NK-92 (cell line): Measurements from ENCODE around the gene LIF.

Experiments
- DNase-seq: peaks from one replicate; lab custom pipeline; 2025; ENCODE audit not compliant: unreplicated experiment; lab: John Stamatoyannopoulos, UW

LIF gene

DNA sequence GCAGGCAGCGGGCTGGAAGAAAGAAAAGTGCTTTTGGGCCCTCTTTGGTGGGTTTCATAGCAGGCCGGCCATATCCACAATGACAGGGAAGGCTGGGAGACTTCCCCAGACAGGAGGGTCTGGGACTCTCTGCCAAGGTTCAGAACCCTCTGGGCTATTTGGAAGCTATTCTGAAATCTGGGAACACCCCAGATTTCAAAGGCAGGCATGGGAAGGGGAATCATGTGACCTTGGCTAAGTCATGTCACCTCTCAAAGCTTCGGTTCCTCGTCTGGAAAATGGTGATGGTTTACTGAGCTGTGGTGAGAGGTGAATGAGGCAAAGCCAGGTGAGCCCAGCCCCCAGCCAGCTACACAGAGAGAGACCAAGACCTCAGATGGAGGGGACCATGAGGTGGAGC is 38.1 kb upstream of the LIF start:
- DNase-seq: no peak

DNA sequence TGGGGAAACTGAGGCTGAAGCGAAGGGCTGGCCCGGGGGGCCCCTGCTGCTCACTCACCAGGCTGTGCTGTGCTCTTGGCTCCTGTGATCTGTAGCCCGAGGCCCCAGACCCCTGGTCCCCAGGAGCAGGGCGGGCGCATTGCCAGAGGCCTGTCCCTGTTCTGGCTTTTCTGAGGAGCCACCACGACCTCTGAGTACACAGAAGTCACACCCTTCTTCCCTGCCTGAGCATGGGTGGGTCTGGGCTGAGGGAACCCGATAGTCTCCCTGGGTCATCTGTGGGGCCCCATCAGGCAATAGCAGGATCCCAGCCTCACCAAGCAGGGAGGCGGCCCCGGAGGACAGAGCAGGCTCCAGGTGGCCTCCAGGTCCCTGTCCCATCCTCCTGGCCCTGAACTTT is 37.6 kb upstream of the LIF start:
- DNase-seq: no peak

DNA sequence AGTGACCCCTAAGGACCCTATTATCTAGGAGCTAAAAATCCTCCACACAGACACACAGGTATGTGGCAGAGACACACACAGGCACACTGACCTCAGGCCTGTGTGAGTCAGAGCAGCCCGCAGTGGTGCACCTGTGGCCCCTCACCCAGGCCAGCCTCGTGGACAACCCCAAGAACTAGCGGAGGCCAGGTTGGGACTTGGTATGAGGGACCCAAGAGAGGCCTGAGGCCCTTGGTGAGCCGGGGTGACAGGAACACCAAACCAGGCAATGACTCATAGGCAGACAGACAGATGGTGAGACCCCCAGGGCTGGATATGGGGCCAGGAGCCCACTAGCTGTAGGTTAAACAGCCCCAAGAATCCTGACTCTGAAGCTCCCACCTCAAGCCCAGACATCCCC is 36.8 kb upstream of the LIF start:
- no peak for DNase-seq

DNA sequence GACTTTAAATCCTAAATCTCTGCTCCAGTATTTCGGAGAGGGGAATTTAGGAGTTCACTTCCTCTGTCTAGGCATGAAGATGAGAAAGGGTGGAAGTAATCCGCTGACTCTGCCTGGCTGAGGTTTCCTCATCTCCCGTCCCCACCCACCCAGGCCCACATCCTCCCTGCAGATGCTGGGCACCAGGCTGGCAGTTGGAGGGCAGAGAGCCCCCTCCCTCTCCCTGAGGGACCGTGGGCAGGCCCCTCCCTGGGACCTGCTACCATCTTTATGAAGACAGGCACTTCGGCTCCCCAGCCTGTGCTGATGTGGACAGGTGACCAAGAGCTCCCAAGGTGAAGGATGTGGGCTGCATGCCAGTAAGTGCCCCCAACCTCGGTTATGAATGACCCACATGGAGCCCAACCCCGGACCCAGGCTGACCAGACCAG is 36.1 kb upstream of the LIF start:
- DNase-seq: no peak

DNA sequence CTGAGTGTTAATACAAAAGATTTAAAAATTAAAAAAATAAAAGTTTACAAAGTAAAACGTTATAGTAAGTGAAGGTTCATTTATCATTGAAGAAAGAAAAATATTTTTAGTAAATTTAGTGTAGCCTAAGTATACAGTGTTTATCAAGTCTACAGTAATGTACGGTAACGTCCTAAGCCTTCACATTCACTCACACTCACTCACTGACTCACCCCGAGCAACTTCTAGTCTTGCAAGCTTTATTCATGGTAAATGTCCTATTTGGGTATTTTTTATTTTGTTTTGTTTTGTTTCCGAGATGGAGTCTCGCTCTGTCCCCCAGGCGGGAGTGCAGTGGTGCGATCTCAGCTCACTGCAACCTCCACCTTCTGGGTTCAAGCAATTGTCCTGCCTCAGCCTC is 33.9 kb upstream of the LIF start:
- DNase-seq: no peak

DNA sequence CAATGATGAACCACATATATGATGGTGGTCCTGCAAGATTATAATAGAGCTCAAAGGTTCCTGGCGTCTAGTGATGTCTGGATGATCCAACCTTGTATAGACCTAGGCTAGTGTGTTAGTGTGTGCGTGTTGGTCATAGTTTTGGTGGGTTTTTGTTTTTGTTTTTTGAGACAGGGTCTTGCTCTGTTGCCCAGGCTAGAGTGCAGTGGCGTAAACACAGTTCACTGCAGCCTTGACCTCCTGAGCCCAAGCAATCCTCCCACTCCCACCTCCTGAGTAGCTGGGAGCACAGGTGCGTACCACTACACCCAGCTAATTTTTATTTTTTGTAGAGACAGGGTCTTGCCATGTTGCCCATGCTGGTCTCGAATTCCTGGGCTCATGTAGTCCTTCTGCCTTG is 33.4 kb upstream of the LIF start:
- no peak for DNase-seq

DNA sequence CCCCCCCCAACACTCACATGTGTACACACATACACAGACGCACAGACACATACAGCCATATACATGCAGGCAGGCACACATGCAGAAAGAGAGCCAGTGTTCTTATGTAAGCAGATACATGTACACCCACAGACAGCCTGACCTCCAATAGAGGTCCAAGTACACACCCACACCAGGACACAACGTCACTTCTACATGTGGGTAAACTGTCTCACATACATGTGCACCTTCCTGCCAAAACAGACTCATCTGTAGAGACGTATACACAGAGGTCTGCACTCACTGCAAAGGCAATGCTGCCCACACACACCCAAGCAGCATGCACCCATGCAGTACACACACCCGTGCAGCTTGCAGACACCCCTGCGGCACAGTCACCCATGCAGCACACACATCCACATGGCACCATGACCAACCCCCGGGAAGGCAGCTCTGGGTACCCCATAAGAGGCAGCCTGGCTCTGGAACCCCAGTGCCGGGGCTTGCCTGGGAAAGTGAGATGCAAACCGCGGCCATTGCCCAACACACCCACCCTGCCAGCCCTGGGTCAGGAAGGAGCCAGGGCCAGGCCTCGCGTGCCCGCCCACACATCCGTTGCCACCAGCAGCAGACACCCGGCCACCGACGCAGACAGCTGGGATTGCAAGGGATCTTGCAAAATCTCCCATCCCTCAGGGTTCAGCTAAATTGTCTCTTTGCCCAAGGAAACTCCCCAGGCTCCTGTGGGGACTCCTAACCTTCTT is 32.7 kb upstream of the LIF start:
- no peak for DNase-seq

DNA sequence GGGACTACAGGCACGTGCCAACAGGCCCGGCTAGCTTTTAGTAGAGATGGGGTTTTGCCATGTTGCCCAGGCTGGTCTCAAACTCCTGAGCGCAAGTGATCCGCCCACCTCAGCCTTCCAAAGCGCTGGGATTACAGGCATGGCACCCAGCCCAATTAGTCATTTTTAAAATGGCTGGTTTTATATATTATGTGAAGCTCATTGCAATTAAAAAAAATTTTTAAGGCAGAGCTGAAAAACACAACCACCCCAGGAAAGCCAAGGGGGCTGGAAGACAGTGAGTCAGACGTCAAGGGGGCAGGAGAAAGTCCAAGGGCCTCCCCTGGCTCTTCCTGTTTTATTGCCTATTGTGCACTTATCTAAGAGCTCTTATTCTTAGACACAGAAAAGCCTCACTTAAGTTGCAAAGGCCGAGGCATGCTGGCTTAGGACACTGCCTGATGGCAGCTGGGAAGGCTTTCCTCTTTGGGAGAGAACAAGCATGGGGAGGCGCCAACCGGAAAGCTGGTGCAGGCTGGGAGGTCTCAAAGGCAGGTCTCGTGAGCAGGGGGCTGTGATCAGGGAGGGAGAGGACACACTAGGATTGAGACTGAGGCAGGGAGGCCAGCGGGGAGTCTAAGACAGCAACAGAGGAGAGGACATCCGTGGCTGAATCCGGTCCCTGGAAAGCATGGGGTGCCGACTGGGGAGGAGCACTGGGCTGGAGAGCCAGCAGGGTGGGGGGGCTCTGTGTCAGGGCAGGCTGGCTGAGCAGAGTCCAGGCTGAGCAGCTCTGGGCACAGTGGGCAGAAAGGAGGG is 31.2 kb upstream of the LIF start:
- no peak for DNase-seq

DNA sequence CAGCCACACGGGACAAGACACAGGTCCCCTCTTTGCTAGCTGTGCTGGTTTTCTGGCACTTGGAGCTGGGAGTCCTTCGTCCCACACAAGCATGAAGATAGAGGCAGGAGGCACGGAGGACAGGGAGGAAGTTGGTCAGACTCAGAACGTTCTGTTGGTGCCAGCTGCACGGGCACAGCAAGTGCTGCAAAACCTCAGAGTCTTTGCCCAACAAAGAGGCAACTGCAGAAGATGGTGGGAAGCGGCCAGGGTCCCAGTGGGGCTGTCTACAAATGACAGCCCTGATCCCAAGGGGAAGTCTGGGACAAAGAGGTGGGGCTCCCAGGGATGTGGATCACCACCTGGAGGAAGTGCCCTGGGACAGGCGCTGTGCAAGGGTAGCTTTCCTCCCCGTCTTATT is 29.5 kb upstream of the LIF start:
- no peak for DNase-seq

DNA sequence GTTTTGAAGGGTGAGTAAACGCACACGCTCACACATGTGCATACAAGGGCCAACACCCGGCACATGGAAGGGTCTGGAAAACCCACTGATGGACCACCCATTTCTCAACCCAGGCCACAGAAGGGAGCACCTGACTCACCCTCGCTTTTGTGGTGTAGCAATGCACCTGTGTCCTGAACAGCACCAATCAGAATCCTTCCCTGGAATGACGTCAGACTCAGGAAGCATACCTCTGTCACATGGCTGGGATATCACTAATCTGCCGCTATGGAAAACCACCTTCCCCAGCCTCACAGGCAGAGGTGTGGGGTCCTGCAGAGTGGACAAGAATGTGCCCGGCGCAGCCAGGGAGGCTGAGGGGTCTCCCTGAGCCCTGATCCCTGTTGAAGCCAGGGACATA is 29.1 kb upstream of the LIF start:
- no peak for DNase-seq

DNA sequence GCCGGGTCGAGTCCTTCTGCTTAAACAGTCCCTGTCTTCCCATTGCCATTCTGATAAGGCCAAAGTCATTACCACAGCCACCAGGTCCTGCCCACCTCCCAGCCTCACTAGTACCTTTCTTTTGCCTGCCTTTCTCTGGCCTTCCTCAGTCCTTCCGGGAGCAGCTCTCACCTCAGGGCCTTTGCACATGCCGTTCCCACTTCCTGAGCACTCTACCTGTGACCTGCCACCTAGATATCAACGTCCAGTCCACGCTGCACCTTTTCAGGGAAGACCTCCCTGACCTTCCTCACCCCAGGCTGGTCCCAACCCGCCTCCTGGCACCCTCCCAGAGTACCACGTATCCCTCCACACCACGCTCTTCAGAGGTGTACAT is 27.9 kb upstream of the LIF start:
- DNase-seq: no peak

DNA sequence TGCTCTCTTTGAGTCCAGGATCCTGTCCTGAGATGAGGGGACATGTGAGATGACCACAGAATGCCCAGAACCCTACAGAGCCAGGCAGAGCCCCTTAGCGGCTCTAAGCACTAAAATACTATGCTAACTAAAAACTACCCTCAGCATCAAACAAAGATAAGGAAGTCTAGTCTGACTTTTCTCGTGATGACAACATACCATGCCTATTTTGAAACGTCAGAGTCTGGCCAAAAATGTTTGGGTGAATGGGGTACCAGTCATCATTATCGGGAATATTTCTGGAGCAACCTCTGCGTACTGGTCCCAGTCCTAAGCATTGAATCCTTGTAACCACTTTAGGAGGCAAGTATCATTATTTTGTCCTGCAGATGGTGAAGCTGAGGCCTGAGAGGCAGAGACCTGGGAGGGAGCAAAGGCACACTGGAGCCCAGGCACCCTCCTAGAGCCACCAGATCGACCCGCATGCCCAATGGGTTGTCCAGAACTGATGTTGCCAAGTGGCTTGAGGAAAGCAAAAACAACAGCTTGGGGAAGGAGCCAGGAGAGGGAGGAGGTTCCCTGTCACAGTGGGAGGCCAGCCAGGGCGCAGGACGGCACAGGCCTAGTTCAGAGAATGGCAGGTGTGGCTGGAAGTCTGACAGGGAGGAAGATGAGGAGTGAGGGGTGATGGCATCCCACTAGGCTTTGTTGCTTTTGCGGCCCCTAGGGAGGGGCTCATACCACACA is 27.3 kb upstream of the LIF start:
- DNase-seq: no peak

DNA sequence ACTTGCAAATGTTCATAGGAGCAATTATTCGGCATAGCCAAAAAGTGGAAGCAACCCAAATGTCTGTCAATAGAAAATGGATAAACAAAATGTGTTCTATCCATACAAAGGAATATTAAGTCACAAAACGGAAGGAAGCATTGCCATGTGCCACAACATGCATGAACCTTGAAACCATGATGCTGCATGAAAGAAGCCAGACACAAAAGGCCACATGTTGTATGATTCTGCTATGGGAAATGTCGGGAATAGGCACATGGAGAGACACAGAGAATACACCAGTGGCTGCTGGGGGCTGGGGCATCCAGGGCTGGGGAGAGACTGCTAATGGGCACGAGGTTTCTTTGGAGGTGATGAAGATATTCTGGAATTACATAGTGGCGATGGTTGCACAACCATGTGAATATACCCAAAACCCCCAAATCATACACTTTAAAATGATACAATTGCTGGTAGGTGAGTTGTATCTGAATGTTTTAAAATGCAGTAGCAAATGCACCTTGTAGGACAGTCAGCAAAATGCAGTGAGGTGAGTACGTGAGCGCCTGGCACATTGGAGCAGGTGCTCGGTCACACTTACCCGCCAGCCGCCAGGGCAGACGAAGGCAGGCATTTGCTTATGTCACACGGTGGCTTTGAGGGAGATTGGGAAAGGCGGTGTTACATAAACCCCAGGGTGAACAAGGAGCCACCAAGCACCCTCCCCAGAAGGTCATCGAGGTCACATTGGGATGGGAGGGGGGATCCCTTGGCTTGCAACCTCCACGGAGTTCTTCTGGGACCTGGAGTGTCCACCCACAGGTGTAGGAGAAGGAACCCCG is 26.4 kb upstream of the LIF start:
- DNase-seq: no peak

DNA sequence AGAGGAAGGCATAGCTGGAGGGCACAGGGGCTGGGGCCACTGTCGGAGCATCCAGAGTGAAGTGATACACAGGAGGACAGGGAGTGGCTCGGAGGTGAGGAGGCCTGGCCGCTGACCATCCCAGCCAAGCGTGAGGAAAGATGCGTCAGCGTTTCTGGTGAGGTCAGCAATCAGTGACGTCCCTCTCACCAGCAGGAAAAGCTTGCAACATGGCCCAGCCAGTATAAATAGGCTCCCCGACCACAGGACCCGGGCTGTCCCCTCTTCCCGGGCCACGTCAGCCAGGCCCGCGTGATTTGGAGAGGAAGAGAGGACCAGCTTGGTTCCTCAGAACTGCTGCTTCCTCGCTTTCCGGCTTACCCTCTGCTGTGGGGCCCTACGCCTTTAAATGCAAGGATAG is 24.3 kb upstream of the LIF start:
- no peak for DNase-seq

DNA sequence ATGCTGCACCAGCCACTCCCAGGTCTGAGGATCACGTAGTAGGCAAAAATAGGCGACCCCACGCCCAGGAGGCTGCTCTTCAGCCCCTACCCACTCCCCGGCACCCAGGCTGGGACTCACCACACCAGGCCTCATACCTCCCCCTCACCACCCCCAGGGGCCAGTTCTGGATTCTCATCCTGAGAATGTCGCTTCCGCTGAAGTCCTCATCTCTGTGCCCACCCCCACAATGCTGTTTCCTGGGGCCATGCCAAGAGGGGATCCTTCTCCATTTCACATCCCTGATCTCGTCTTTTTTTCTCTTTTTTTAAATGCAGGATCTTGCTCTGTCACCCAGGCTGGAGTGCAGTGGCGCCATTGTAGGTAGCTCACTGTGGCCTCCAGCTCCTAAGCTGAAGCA is 21.8 kb upstream of the LIF start:
- DNase-seq: no peak

DNA sequence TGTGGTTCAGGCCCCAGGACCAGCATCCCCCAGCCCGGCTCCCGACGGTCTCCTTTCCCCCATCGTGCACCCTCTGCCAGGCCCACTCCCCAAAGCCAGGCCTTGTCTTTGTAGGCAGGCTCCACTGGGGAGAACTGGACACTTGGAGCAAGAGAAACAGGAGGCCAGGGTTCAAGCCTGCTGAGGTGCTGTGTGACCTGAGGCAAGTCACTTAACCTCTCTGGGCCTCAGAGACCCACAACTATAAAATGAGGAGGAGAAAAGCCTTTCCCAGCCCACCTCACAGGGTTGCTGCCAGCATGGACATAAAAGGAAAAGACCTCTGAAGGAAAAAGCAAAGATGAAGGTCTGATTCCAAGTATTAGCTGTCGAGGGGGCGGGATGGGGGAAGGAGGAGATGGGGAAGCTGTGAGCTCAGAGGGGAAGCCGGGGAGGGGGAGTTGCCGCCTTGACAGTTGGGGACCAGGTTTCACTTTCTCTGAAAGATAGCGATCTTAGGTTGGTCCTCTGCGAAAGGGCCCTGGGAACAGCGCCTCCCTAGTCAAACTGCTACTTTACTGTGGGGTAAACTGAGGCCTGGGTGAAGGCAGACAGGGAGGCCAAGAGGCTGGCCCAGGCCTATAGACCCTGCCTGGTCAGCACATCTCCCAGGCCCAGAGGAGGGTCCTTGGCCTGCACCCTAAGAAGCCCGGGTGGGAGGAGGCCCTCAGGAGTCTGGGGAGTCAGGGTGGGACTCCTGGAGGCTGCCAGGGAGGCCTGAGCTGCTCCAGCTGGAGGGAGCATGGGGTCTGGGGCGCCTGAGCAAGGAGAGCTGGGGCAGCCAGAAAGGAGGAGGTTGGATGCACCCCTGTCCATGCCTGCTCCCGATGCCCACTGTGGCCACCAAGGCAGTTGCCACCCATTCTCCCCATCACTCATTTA is 21.1 kb upstream of the LIF start:
- no peak for DNase-seq

DNA sequence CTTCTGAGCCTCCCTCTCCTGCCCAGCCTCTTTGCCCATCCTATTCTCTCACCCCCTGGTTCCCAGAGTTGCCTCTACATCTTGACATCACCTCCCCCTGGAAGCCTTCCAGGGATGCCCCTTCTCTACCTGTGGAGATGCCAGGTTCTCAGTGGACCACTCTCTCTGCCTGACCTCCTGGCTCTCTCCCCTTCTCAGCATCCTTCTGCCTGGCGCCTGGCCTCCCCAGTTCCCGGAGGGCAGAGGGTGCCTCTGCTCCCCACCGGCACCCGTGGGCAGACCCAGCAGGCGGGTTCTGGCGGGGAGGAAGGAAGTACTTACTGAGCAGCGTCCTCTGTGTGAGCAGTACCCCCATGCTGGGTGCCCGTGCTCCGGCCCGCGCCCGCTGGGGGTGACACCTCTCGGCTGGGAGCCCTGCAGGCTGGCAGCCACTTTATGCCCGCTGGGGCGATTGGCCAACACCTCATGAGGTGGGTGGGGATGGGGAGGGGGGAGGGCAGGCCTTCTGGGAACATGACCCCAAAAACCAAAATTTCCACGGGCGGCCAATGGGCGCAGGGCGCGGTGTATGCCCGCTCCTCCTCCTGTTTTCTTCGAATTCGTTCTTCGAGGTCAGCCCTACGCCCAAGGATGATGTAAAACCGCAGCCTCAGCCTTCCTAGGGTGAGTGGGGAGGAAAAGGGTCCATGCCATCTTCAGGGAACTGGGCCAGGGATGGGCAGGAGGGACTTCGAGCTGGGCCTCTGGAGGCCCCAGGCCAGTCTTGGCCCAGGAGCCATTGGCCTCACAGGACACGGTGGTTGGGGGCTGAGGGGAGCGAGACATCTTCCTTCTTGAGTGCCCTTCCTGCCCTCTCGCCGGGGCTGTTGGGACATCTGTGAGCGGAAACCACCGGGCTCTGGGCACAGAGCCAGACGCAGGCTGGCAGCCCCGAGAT is 20.2 kb upstream of the LIF start, which contains the start of gene OSM:
Gene OSM, minus strand, starts transcription at position 407 of the 937 bp plus-strand sequence. Its CDS starts 52 bp downstream, at position 355.
- DNase-seq: no peak

DNA sequence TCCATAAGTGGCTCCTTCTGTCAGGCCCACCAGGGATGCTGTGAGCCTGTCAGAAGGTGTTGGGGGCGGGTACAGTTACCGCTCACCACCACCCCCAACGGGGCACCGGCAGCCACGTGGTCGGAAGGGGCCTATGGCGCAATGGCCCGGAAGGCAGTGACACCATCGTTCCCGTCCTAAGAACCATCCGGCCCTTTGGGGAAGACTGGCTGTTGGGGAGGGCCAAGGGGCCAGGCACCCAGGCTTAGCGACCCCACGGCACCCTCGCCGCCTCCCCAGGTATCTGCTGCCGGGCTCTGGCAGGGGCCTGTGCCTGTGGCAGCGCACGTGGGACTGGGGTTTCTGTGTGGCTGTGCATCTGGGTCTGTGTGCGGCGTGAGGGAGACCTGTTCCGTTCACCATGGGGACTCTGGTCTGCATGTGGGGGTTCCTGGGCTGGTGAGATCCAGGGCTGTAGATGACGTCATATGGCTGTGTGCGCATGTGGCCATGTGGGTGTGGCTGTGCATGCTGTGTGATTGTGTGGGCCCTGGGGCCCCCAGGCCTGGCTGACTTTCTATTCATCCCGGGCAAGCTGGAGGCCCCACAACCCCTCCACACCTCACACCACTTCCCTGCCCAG is 19.4 kb upstream of the LIF start:
- DNase-seq: peak; percentile 45
